ENCODE data around the gene KIF2C.

DNA sequence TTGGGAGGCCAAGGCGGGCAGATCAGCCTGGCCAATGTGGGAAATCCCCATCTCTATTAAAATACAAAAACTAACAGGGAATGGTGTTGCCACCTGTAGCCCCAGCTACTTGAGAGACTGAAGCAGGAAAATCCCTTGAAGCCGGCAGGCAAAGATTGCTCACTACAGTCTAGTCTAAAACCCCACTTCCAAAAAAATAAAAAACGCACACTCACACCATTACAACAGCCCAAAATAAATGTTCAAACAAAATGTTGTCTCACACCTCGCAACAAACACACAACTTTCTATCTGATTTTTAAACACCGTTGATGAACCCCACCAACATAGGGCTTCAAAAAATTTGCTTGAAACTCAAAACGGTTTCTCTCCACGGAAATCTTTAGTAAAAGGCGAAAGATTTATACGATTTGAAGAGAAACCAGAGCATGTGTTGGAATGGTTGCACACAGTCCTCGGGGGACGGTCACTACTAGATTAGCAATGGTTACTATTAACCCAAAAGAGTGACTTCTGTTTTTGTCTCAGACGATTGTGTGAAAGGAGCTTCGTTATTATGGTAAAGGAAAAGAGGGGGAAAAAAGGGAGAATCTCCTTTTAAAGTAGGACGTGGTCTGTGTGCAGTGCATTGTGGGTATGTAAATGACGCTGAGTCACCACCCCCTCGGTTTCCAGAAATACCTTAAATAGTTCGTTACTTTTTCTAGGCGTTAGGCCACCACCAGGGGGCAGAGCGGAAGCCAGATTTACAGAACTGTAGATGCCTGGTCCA lies 8.7 kb upstream of the KIF2C start, which contains the start of gene RNU5D-1:
- TF ChIP-seq, protein P1, sequence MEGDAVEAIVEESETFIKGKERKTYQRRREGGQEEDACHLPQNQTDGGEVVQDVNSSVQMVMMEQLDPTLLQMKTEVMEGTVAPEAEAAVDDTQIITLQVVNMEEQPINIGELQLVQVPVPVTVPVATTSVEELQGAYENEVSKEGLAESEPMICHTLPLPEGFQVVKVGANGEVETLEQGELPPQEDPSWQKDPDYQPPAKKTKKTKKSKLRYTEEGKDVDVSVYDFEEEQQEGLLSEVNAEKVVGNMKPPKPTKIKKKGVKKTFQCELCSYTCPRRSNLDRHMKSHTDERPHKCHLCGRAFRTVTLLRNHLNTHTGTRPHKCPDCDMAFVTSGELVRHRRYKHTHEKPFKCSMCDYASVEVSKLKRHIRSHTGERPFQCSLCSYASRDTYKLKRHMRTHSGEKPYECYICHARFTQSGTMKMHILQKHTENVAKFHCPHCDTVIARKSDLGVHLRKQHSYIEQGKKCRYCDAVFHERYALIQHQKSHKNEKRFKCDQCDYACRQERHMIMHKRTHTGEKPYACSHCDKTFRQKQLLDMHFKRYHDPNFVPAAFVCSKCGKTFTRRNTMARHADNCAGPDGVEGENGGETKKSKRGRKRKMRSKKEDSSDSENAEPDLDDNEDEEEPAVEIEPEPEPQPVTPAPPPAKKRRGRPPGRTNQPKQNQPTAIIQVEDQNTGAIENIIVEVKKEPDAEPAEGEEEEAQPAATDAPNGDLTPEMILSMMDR (IDR thresholded peaks at IDR 0.05; ENCODE audit: poor library complexity, severe bottlenecking) = peak; percentile 57
- TF ChIP-seq REST (IDR thresholded peaks at IDR 0.05; ENCODE audit: borderline replicate concordance) (no peak), EP300 (conservative IDR thresholded peaks at IDR 0.05; ENCODE audit: poor library complexity, severe bottlenecking) (no peak), POLR2AphosphoS5 (IDR thresholded peaks at IDR 0.05) (peak; percentile 58), SMC3 (conservative IDR thresholded peaks at IDR 0.05; ENCODE audit: poor library complexity) (peak; percentile 15)

Data from neural cell (in vitro differentiated cells).